Mucosa of rectum (tissue), 2 donors: ENCODE data around the gene SERPINF2.

Experiments used
- H3K27ac ChIP-seq, 2 donors: one replicate each; pipeline ENCODE4 v1.7.0; 2013; ENCODE audit warnings: inconsistent platforms in 2 of 2, low read depth in 2 of 2, low read length in 2 of 2
- H3K27me3 ChIP-seq, 2 donors: one replicate each; pipeline ENCODE4 v1.7.0; 2013; ENCODE audit warnings: low read length in 2 of 2; ENCODE audit not compliant: control insufficient read depth in 2 of 2, insufficient read depth in 2 of 2
- H3K36me3 ChIP-seq, 2 donors: one replicate each; pipeline ENCODE4 v1.7.0; 2013; ENCODE audit warnings: low read length in 2 of 2; ENCODE audit not compliant: control insufficient read depth in 2 of 2, insufficient read depth in 2 of 2
- H3K4me1 ChIP-seq, 2 donors: one replicate each; pipeline ENCODE4 v1.7.0; 2013; ENCODE audit warnings: low read length in 2 of 2, mild to moderate bottlenecking in 1 of 2; ENCODE audit not compliant: control insufficient read depth in 2 of 2, insufficient read depth in 2 of 2
- H3K4me3 ChIP-seq, 2 donors: one replicate each; pipeline ENCODE4 v1.7.0; 2013; ENCODE audit warnings: low read length in 2 of 2
- H3K9ac ChIP-seq, 2 donors: one replicate each; pipeline ENCODE4 v1.7.0; 2013; ENCODE audit warnings: low read length in 2 of 2, low read depth in 1 of 2, mild to moderate bottlenecking in 1 of 2
- H3K9me3 ChIP-seq, 2 donors: one replicate each; pipeline ENCODE4 v1.7.0; 2013; ENCODE audit warnings: low read length in 2 of 2; ENCODE audit not compliant: control insufficient read depth in 2 of 2
- donor health status: healthy.
- donor health status: Normal muscosa, but diverticular disease.

SERPINF2 gene

GRCh38 chr17:1774390-1775176 lies 31.9 kb downstream of the SERPINF2 start:
- H3K4me1 ChIP-seq = peaks cover 0 to 4% of the 10 kb centered on the region in 2 donors
- no peaks in the 10 kb centered on the region for H3K9me3 ChIP-seq
- H3K36me3 ChIP-seq = peaks cover 15 to 16% of the 10 kb centered on the region in 2 donors
- no peak overlapping the region for H3K4me3 ChIP-seq
- H3K27ac ChIP-seq = peak overlapping the region; percentile 52 to 76
- no peaks in the 10 kb centered on the region for H3K27me3 ChIP-seq
- H3K9ac ChIP-seq = no peak overlapping the region

- H3K9me3 ChIP-seq = no peaks in the 10 kb centered on the region
- H3K36me3 ChIP-seq = peaks cover 15 to 16% of the 10 kb centered on the region in 2 donors
- H3K4me1 ChIP-seq = peaks cover 4 to 9% of the 10 kb centered on the region in 2 donors
- H3K27ac ChIP-seq = no peak overlapping the region
- H3K4me3 ChIP-seq = no peak overlapping the region
- H3K9ac ChIP-seq = no peak overlapping the region
- H3K27me3 ChIP-seq = no peaks in the 10 kb centered on the region
These were observed 33.7 kb downstream of the SERPINF2 start for GRCh38 chr17:1776328-1776727.

- peaks cover 15 to 16% of the 10 kb centered on the region in 2 donors for H3K36me3 ChIP-seq
- H3K27ac ChIP-seq = no peak overlapping the region
- no peak overlapping the region for H3K4me3 ChIP-seq
- H3K9ac ChIP-seq = no peak overlapping the region
- H3K4me1 ChIP-seq = peaks cover 4 to 11% of the 10 kb centered on the region in 2 donors
- no peaks in the 10 kb centered on the region for H3K27me3 ChIP-seq
- no peaks in the 10 kb centered on the region for H3K9me3 ChIP-seq
These were observed 34.2 kb downstream of the SERPINF2 start for GRCh38 chr17:1776857-1777256.

GRCh38 chr17:1779571-1780131 lies 37.0 kb downstream of the SERPINF2 start:
- H3K27ac ChIP-seq = peak overlapping the region; percentile 75 to 77
- peaks cover 15 to 22% of the 10 kb centered on the region in 2 donors for H3K36me3 ChIP-seq
- H3K9ac ChIP-seq = peak overlapping the region in 1 of 2 donors; percentile 12
- H3K9me3 ChIP-seq = no peaks in the 10 kb centered on the region
- H3K27me3 ChIP-seq = no peaks in the 10 kb centered on the region
- H3K4me3 ChIP-seq = no peak overlapping the region
- H3K4me1 ChIP-seq = peaks cover 18 to 24% of the 10 kb centered on the region in 2 donors

- Histone ChIP-seq H3K9ac (peak overlapping the region in 1 of 2 donors; percentile 14), H3K9me3 (no peaks in the 10 kb centered on the region), H3K4me1 (peaks cover 21 to 38% of the 10 kb centered on the region in 2 donors), H3K27ac (peak overlapping the region; percentile 91 to 95), H3K36me3 (peaks cover 9 to 27% of the 10 kb centered on the region in 2 donors), H3K27me3 (no peaks in the 10 kb centered on the region), H3K4me3 (no peak overlapping the region)
These were observed 39.5 kb downstream of the SERPINF2 start for GRCh38 chr17:1782171-1782567.

GRCh38 chr17:1783271-1783670 lies 40.6 kb downstream of the SERPINF2 start:
- no peaks in the 10 kb centered on the region for H3K9me3 ChIP-seq
- no peak overlapping the region for H3K4me3 ChIP-seq
- peak overlapping the region; percentile 91 to 95 for H3K27ac ChIP-seq
- peaks cover 7 to 26% of the 10 kb centered on the region in 2 donors for H3K36me3 ChIP-seq
- H3K9ac ChIP-seq = peak overlapping the region; percentile 18 to 70
- H3K4me1 ChIP-seq = peaks cover 24 to 41% of the 10 kb centered on the region in 2 donors
- no peaks in the 10 kb centered on the region for H3K27me3 ChIP-seq

GRCh38 chr17:1783834-1784611 lies 41.4 kb downstream of the SERPINF2 start:
- Histone ChIP-seq H3K9me3 (no peaks in the 10 kb centered on the region), H3K27me3 (no peaks in the 10 kb centered on the region), H3K36me3 (peaks cover 7 to 22% of the 10 kb centered on the region in 2 donors), H3K9ac (peak overlapping the region; percentile 18 to 70), H3K4me1 (peaks cover 24 to 41% of the 10 kb centered on the region in 2 donors), H3K4me3 (no peak overlapping the region), H3K27ac (peak overlapping the region; percentile 91 to 95)

- Histone ChIP-seq H3K4me3 (no peak overlapping the region), H3K9me3 (no peaks in the 10 kb centered on the region), H3K27ac (peak overlapping the region; percentile 80 to 89), H3K36me3 (peaks cover 7 to 22% of the 10 kb centered on the region in 2 donors), H3K27me3 (no peaks in the 10 kb centered on the region), H3K9ac (no peak overlapping the region), H3K4me1 (peaks cover 21 to 36% of the 10 kb centered on the region in 2 donors)
These were observed 43.3 kb downstream of the SERPINF2 start for GRCh38 chr17:1785930-1786329.

- no peaks in the 10 kb centered on the region for H3K27me3 ChIP-seq
- peaks cover 21 to 35% of the 10 kb centered on the region in 2 donors for H3K4me1 ChIP-seq
- H3K4me3 ChIP-seq = no peak overlapping the region
- H3K36me3 ChIP-seq = peaks cover 7 to 22% of the 10 kb centered on the region in 2 donors
- H3K9me3 ChIP-seq = no peaks in the 10 kb centered on the region
- peak overlapping the region in 1 of 2 donors; percentile 38 for H3K9ac ChIP-seq
- peak overlapping the region; percentile 80 to 89 for H3K27ac ChIP-seq
These were observed 44.0 kb downstream of the SERPINF2 start for GRCh38 chr17:1786708-1787107.
